ENCODE data around the gene LCE3C.
"Not testable (repeated sequence)": the region's sequence is repeated elsewhere in the genome, so short reads cannot be mapped to it uniquely, and the experiment has no call there.

Gene LCE3C, protein sequence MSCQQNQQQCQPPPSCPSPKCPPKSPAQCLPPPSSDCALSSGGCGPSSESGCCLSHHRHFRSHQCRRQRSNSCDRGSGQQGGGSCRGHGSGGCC

DNA sequence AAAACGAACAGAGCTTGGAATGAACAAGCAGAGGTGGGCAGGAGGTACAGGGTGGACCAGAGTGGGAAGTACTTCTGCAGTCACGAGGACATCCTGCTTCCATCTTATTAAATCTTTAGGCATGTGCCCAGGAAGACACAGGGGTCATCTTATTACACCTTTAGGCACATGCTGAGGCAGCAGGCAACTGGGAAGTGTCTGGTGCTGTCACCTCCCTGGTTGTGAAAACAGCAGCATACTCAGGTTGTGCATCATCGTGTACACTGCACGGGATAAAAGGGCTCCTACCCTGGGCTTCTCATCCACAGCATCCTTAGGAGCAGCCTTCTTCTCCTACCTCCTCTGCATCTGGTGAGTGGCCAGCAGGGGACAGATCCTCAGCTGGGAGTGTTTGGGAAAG is at the start of gene LCE3C:
LCE3C (plus strand) TSS at position 301 of the 400 bp plus-strand sequence. CDS start 498 bp downstream, outside the sequence.
- Mint-ChIP-seq H3K4me3 (no peak within 1 kb of the TSS), H3K9me3 (no peaks in the 10 kb centered on the region), H3K27me3 (no peaks in the 10 kb centered on the region), H3K27ac (no peak within 1 kb of the TSS), H3K4me1 (no peaks in the 10 kb centered on the region), H3K36me3 (no peaks in the 10 kb centered on the region)

- Mint-ChIP-seq H3K4me1 (no peaks in the 10 kb centered on the region), H3K27ac (no peak overlapping the region), H3K36me3 (no peaks in the 10 kb centered on the region), H3K9me3 (peaks cover 16% of the 10 kb centered on the region), H3K27me3 (peaks cover 8% of the 10 kb centered on the region), H3K4me3 (no peak overlapping the region)
Measured at GRCh38 chr1:152565115-152565514, 34.9 kb upstream of the LCE3C start.

DNA sequence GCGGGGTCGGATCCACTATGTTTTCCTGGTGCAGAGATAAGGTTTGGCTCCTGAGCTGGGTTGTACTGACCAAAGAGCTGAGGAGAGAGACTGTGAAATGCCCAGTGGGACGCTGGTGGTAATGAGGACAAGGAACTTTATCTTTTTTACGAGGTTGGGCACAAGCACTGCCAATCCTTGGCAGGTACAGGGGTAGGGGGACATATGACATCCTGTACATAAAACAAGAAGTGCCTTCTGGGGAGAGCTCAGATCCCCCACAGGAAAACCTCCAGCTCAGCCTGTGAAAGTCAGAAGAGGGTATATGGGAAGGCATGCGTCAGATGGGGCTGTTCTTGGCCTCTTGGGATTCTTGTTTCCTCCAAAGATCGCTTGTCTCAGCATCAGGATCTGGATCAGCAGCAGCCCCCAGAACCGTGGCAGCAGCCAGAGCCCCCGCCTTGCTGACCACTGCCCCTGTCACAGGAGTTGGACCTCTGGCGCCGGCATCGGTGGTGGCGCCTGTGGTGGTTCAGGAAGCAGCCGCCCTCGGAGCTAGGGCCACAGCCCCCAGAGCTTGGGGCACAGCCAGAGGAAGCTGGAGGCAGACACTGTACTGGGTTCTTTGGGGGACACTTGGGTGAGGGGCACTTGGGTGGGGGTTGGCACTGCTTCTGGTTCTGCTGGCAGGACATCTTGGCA is 34.4 kb upstream of the LCE3C start:
- Mint-ChIP-seq H3K27me3 (peaks cover 8% of the 10 kb centered on the region), H3K27ac (no peak overlapping the region), H3K4me3 (no peak overlapping the region), H3K9me3 (peaks cover 17% of the 10 kb centered on the region), H3K36me3 (no peaks in the 10 kb centered on the region), H3K4me1 (no peaks in the 10 kb centered on the region)

DNA sequence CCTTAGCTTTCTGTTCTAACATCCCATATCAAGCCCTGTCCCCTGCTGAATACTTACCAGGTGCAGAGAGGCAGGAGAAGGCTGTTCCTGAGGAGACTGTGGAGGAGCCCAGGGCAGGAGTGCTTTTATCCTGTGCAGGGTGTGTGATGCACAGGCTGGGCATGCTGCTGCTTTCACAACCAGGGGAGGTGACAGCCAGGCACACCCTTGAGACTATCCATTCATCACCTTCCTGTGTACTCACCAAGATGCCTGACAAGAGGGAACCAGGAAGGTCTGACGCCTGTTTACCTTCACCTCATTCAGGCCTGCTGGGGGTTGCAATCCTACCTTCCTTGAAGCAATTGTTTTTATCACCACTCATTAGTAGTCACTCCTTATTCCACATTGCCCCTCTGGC is 33.4 kb upstream of the LCE3C start, which contains the start of gene LCE3E:
LCE3E (minus strand) TSS at position 100 of the 400 bp plus-strand sequence. CDS start 572 bp downstream, outside the sequence.
- peaks cover 21% of the 10 kb centered on the region for H3K9me3 Mint-ChIP-seq
- no peaks in the 10 kb centered on the region for H3K36me3 Mint-ChIP-seq
- H3K27me3 Mint-ChIP-seq: peaks cover 15% of the 10 kb centered on the region
- no peak within 1 kb of the TSS for H3K4me3 Mint-ChIP-seq
- no peak within 1 kb of the TSS for H3K27ac Mint-ChIP-seq
- no peaks in the 10 kb centered on the region for H3K4me1 Mint-ChIP-seq

GRCh38 chr1:152577168-152577567 is 22.9 kb upstream of the LCE3C start:
- Mint-ChIP-seq H3K4me1 (no peaks in the 10 kb centered on the region), H3K4me3 (no peak overlapping the region), H3K27ac (no peak overlapping the region), H3K27me3 (peaks cover 26% of the 10 kb centered on the region), H3K9me3 (no peaks in the 10 kb centered on the region), H3K36me3 (no peaks in the 10 kb centered on the region)

GRCh38 chr1:152579526-152579925 is 20.5 kb upstream of the LCE3C start:
- H3K27ac Mint-ChIP-seq, H3K4me1 Mint-ChIP-seq, H3K36me3 Mint-ChIP-seq, H3K9me3 Mint-ChIP-seq, H3K4me3 Mint-ChIP-seq: not testable (repeated sequence)
- peaks cover 18% of the 10 kb centered on the region for H3K27me3 Mint-ChIP-seq

GRCh38 chr1:152580433-152580832 is 19.6 kb upstream of the LCE3C start, which contains the start of gene LCE3D:
Gene LCE3D, minus strand, starts transcription at chr1:152580516. Its CDS starts 580 bp downstream, at chr1:152579936.
- no peaks in the 10 kb centered on the region for H3K4me1 Mint-ChIP-seq
- H3K4me3 Mint-ChIP-seq: no peak within 1 kb of the TSS
- no peak within 1 kb of the TSS for H3K27ac Mint-ChIP-seq
- peaks cover 13% of the 10 kb centered on the region for H3K27me3 Mint-ChIP-seq
- H3K36me3 Mint-ChIP-seq: no peaks in the 10 kb centered on the region
- no peaks in the 10 kb centered on the region for H3K9me3 Mint-ChIP-seq

GRCh38 chr1:152582647-152583046 is 17.4 kb upstream of the LCE3C start:
- H3K9me3 Mint-ChIP-seq: no peaks in the 10 kb centered on the region
- no peak overlapping the region for H3K4me3 Mint-ChIP-seq
- H3K27ac Mint-ChIP-seq: no peak overlapping the region
- peaks cover 11% of the 10 kb centered on the region for H3K27me3 Mint-ChIP-seq
- H3K4me1 Mint-ChIP-seq: no peaks in the 10 kb centered on the region
- no peaks in the 10 kb centered on the region for H3K36me3 Mint-ChIP-seq

GRCh38 chr1:152585586-152585985 is 14.4 kb upstream of the LCE3C start:
- Mint-ChIP-seq H3K27me3 (peaks cover 6% of the 10 kb centered on the region), H3K9me3 (no peaks in the 10 kb centered on the region), H3K4me1 (no peaks in the 10 kb centered on the region), H3K36me3 (no peaks in the 10 kb centered on the region), H3K4me3 (no peak overlapping the region), H3K27ac (no peak overlapping the region)

- H3K36me3 Mint-ChIP-seq: no peaks in the 10 kb centered on the region
- no peaks in the 10 kb centered on the region for H3K27me3 Mint-ChIP-seq
- H3K27ac Mint-ChIP-seq: no peak overlapping the region
- no peaks in the 10 kb centered on the region for H3K9me3 Mint-ChIP-seq
- no peak overlapping the region for H3K4me3 Mint-ChIP-seq
- no peaks in the 10 kb centered on the region for H3K4me1 Mint-ChIP-seq
Measured at GRCh38 chr1:152596986-152597385, 3.0 kb upstream of the LCE3C start.

DNA sequence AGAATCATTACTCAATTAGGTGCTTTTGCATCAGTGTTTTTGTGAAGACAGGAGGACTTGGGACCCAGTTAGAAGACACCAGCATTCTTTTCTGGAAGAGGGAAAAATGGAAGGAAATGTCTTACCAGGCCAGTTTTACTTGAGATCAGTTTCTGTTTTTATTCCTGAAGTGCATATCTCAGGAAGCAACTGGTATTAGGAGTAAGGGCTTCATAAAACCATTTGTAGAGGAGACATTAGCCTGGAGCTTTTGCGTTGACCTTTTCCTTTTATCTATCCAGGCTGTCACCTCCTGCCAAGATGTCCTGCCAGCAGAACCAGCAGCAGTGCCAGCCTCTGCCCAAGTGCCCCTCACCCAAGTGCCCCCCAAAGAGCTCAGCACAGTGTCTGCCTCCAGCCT is 13.5 kb downstream of the LCE3C start, which contains the start of gene LCE3B:
LCE3B (plus strand) TSS at position 301 of the 400 bp plus-strand sequence; CDS start at position 301, 0 bp downstream.
- Mint-ChIP-seq H3K4me1 (no peaks in the 10 kb centered on the region), H3K27me3 (no peaks in the 10 kb centered on the region), H3K36me3 (no peaks in the 10 kb centered on the region), H3K4me3 (no peak within 1 kb of the TSS), H3K27ac (no peak within 1 kb of the TSS), H3K9me3 (peaks cover 4% of the 10 kb centered on the region)

DNA sequence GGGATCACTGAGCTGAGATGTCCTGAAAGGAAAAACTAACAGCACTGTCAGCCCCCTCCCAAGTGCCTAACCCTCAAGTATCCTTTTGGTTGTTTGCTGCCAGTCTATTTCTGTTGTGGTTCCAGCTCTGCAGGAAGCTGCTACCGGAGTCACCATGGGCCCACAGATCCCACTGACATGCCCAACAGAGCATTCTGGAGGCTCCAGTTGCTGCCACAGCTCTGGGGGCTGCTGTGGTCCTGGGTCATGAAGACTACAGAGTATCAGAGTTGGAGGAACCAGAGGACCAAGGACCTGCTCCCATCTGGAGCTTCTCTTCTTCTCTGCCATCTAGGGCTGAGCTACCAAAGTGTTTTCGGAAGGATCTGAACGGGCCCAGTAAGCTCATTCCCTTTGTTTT is 22.0 kb downstream of the LCE3C start:
- Mint-ChIP-seq H3K36me3 (peaks cover 3% of the 10 kb centered on the region), H3K4me3 (no peak overlapping the region), H3K27ac (no peak overlapping the region), H3K27me3 (peaks cover 11% of the 10 kb centered on the region), H3K9me3 (peaks cover 11% of the 10 kb centered on the region), H3K4me1 (no peaks in the 10 kb centered on the region)

- no peak within 1 kb of the TSS for H3K4me3 Mint-ChIP-seq
- no peaks in the 10 kb centered on the region for H3K4me1 Mint-ChIP-seq
- H3K27ac Mint-ChIP-seq: no peak within 1 kb of the TSS
- H3K36me3 Mint-ChIP-seq: peaks cover 3% of the 10 kb centered on the region
- H3K9me3 Mint-ChIP-seq: peaks cover 11% of the 10 kb centered on the region
- H3K27me3 Mint-ChIP-seq: peaks cover 17% of the 10 kb centered on the region
Measured at GRCh38 chr1:152622803-152623202, 22.8 kb downstream of the LCE3C start, which contains the start of gene LCE3A. Gene LCE3A, minus strand, starts transcription at chr1:152623103. Its CDS starts 0 bp downstream, at chr1:152623103.

DNA sequence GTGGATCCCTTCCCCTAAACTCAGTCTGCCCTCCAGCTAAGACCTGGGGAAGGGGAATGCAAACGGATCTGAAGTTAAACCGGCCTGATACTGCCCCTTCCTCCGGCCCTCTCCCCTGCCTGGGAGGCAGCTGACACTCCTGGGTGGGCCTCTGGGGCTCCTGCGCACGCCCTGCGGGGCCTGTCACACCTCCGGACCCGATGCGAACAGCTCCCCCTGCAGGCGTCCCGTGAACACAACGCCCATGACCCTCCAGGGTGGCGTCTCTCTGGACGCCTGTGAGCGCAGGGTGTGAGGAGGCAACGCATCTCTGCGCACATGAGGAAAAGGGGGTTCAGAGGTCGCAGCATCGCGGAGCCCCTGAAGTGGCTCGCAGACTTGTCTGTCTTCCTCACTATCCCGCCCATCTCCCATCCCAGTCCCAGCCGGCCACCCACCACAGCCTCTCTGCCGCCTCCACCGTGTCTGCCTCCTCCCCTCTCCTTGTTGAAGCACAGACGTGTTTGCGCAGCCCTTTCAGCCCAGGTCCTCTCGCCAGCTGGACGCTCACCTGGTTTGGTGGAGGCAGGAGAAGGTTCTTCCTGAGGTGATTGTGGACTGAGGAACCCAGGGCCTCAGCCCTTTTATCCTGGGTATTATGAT is 23.3 kb downstream of the LCE3C start:
- no peak overlapping the region for H3K4me3 Mint-ChIP-seq
- no peak overlapping the region for H3K27ac Mint-ChIP-seq
- H3K4me1 Mint-ChIP-seq: no peaks in the 10 kb centered on the region
- peaks cover 18% of the 10 kb centered on the region for H3K27me3 Mint-ChIP-seq
- peaks cover 3% of the 10 kb centered on the region for H3K36me3 Mint-ChIP-seq
- H3K9me3 Mint-ChIP-seq: peaks cover 9% of the 10 kb centered on the region

GRCh38 chr1:152626744-152627143 is 26.7 kb downstream of the LCE3C start:
- Mint-ChIP-seq H3K4me1 (no peaks in the 10 kb centered on the region), H3K9me3 (no peaks in the 10 kb centered on the region), H3K27me3 (peaks cover 31% of the 10 kb centered on the region), H3K36me3 (no peaks in the 10 kb centered on the region), H3K27ac (no peak overlapping the region), H3K4me3 (no peak overlapping the region)

DNA sequence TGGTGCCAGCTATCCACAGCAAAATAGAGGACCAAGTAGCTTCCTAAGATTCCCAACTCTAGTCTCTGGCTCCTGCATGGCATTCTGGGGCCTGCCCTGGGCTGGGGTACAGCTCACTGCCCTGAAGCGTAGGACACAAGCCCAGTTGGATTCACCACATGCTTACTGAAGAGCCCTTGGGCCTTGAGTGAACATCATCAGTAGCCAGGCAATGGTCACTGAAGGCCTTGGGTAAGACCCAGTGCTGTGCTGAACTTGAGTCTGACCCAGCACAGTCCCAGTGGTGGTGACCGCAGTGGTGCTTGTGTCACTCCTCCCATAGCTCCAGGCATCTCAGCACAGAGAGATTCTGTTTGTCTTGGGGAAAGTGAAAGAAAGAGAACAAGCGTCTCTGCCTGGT is 30.6 kb downstream of the LCE3C start:
- H3K4me1 Mint-ChIP-seq: no peaks in the 10 kb centered on the region
- H3K27ac Mint-ChIP-seq: no peak overlapping the region
- no peaks in the 10 kb centered on the region for H3K9me3 Mint-ChIP-seq
- H3K27me3 Mint-ChIP-seq: peaks cover 25% of the 10 kb centered on the region
- H3K36me3 Mint-ChIP-seq: no peaks in the 10 kb centered on the region
- H3K4me3 Mint-ChIP-seq: no peak overlapping the region

Data from activated naive CD4-positive, alpha-beta T cell treated with anti-CD3 and anti-CD28 coated beads, Interleukin-2, amount 50 U/mL, for 24 hours (primary cell).